Gastroesophageal sphincter (tissue), 3 donors: ENCODE measurements around the gene UBA6.

Experiments used
- EP300 ChIP-seq: sonication (generic); formaldehyde crosslinking; IDR thresholded peaks from one replicate; pipeline ENCODE4 v1.6.1; 2017; ENCODE audit warnings: antibody characterized with exemption, mild to moderate bottlenecking
- POLR2A ChIP-seq, 2 donors: fragments of 450-650 bp; IDR thresholded peaks; one replicate each; pipeline ENCODE4 v1.6.1; 2017; ENCODE audit warnings: antibody characterized with exemption in 2 of 2, mild to moderate bottlenecking in 2 of 2, moderate library complexity in 1 of 2
- POLR2AphosphoS5 ChIP-seq: sonication (generic); formaldehyde crosslinking; IDR thresholded peaks from one replicate; pipeline ENCODE4 v1.6.1; 2017; ENCODE audit warnings: antibody characterized with exemption
- TF ChIP-seq, protein P1 (sequence below), 4 experiments: fragments of 200-600 bp in 2 of 4; fragments of 450-650 bp in 2 of 4; sonication (generic) in 1 of 4; IDR thresholded peaks; one replicate each; pipeline ENCODE4 v1.5.1; 2017 to 2019; ENCODE audit warnings: antibody characterized with exemption in 4 of 4, mild to moderate bottlenecking in 2 of 4, moderate library complexity in 2 of 4

DNA sequence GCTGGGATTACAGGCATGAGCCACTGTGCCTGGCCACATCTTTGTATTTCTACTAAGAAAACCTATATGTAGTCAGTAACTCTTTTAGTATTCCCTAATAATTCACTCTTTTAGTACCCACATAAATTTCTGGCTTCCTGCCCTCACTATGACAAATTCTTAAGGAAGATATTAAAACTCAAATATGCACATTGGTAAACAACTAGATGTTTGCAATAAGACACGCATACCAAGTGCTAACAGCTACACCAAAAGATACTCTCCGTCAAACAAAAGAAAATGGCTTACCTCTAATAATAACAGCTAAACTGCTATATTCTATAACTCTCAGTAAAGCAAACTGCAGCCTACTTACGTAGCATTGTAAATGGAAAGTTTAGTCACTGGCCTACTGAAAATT is 6.3 kb downstream of the UBA6 start:
- TF ChIP-seq POLR2A (IDR thresholded peaks at IDR 0.05) (no peak), EP300 (no peak), POLR2AphosphoS5 (no peak)
- TF ChIP-seq, protein P1, sequence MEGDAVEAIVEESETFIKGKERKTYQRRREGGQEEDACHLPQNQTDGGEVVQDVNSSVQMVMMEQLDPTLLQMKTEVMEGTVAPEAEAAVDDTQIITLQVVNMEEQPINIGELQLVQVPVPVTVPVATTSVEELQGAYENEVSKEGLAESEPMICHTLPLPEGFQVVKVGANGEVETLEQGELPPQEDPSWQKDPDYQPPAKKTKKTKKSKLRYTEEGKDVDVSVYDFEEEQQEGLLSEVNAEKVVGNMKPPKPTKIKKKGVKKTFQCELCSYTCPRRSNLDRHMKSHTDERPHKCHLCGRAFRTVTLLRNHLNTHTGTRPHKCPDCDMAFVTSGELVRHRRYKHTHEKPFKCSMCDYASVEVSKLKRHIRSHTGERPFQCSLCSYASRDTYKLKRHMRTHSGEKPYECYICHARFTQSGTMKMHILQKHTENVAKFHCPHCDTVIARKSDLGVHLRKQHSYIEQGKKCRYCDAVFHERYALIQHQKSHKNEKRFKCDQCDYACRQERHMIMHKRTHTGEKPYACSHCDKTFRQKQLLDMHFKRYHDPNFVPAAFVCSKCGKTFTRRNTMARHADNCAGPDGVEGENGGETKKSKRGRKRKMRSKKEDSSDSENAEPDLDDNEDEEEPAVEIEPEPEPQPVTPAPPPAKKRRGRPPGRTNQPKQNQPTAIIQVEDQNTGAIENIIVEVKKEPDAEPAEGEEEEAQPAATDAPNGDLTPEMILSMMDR (IDR thresholded peaks at IDR 0.05), result no peak
